Mesenchymal stem cell (in vitro differentiated cells and primary cell): ENCODE measurements around the gene PRMT3.

Experiments
- DNase-seq: peaks from one replicate; pipeline ENCODE4 v3.0.0-alpha.2; 2013
- H2AFZ ChIP-seq: one replicate; pipeline ENCODE4 v1.6.1; 2013; ENCODE audit warnings: low read depth, mild to moderate bottlenecking, control low read depth, inconsistent platforms, low read length, moderate library complexity
- H2AK5ac ChIP-seq: 2 replicates; pipeline ENCODE4 v1.6.1; 2013; ENCODE audit warnings: low read length, moderate library complexity, mild to moderate bottlenecking, inconsistent platforms; ENCODE audit not compliant: severe bottlenecking
- H2BK120ac ChIP-seq: one replicate; pipeline ENCODE4 v1.6.1; 2013; ENCODE audit warnings: low read depth, mild to moderate bottlenecking, inconsistent platforms, low read length, moderate library complexity
- H2BK12ac ChIP-seq, 2 experiments: one replicate each; pipeline ENCODE4 v1.6.1; 2013; ENCODE audit warnings: inconsistent platforms in 2 of 2, low read length in 2 of 2, mild to moderate bottlenecking in 2 of 2, moderate library complexity in 2 of 2, control low read depth in 1 of 2
- H2BK15ac ChIP-seq: one replicate; pipeline ENCODE4 v1.6.1; 2013; ENCODE audit warnings: mild to moderate bottlenecking, low read depth, inconsistent platforms; ENCODE audit not compliant: poor library complexity, severe bottlenecking
- H2BK5ac ChIP-seq: 2 replicates; pipeline ENCODE4 v1.6.1; 2013; ENCODE audit warnings: low read depth, mild to moderate bottlenecking, low read length, control low read depth, inconsistent platforms; ENCODE audit not compliant: poor library complexity, severe bottlenecking
- H3K14ac ChIP-seq, 2 experiments: one replicate each; pipeline ENCODE4 v1.6.1; 2013; ENCODE audit warnings: inconsistent platforms in 2 of 2, low read length in 2 of 2, control low read depth in 1 of 2, mild to moderate bottlenecking in 1 of 2, moderate library complexity in 1 of 2
- H3K18ac ChIP-seq, 2 experiments: one replicate each; pipeline ENCODE4 v1.6.1; 2013; ENCODE audit warnings: inconsistent platforms in 2 of 2, low read length in 2 of 2, control low read depth in 1 of 2, low read depth in 1 of 2, mild to moderate bottlenecking in 1 of 2
- H3K23ac ChIP-seq, 2 experiments: one replicate each; pipeline ENCODE4 v1.6.1; 2013; ENCODE audit warnings: inconsistent platforms in 2 of 2, low read length in 2 of 2, mild to moderate bottlenecking in 2 of 2, moderate library complexity in 2 of 2, control low read depth in 1 of 2
- H3K27ac ChIP-seq: 2 replicates; pipeline ENCODE4 v1.5.1; 2013; ENCODE audit warnings: mild to moderate bottlenecking, moderate library complexity, low read length, control low read depth, inconsistent platforms; ENCODE audit not compliant: poor library complexity, severe bottlenecking
- H3K27me3 ChIP-seq, 2 experiments: 2 replicates each; pipeline versions ENCODE4 v1.6.1 to v1.7.0; 2013; ENCODE audit warnings: low read length in 2 of 2, mild to moderate bottlenecking in 2 of 2, moderate library complexity in 2 of 2, control low read depth in 1 of 2, inconsistent platforms in 1 of 2; ENCODE audit not compliant: control insufficient read depth in 1 of 2, insufficient read depth in 1 of 2
- H3K36me3 ChIP-seq, 2 experiments: 2 replicates each; pipeline versions ENCODE4 v1.6.1 to v1.7.0; 2013; ENCODE audit warnings: low read length in 2 of 2, control low read depth in 1 of 2, inconsistent platforms in 1 of 2, low read depth in 1 of 2, mild to moderate bottlenecking in 1 of 2; ENCODE audit not compliant: insufficient read depth in 2 of 2, control insufficient read depth in 1 of 2
- H3K4ac ChIP-seq, 2 experiments: one replicate each; pipeline ENCODE4 v1.6.1; 2013; ENCODE audit warnings: inconsistent platforms in 2 of 2, low read length in 2 of 2, mild to moderate bottlenecking in 2 of 2, moderate library complexity in 2 of 2, control low read depth in 1 of 2, low read depth in 1 of 2
- H3K4me1 ChIP-seq: 2 replicates; pipeline ENCODE4 v1.6.1; 2013; ENCODE audit warnings: low read depth, low read length, control low read depth; ENCODE audit not compliant: control insufficient read depth, insufficient read depth
- H3K4me2 ChIP-seq: 2 replicates; pipeline ENCODE4 v1.6.1; 2013; ENCODE audit warnings: low read length, mild to moderate bottlenecking, inconsistent platforms; ENCODE audit not compliant: poor library complexity, severe bottlenecking
- H3K4me3 ChIP-seq, 2 experiments: 2 replicates each; pipeline versions ENCODE4 v1.5.1 to v1.7.0; 2013; ENCODE audit warnings: low read length in 2 of 2, mild to moderate bottlenecking in 2 of 2, control low read depth in 1 of 2, low read depth in 1 of 2; ENCODE audit not compliant: insufficient read depth in 1 of 2
- H3K79me1 ChIP-seq: replicated peaks from 2 replicates; pipeline ENCODE4 v1.6.1; 2013; ENCODE audit warnings: mild to moderate bottlenecking, control low read depth, low read length, inconsistent platforms; ENCODE audit not compliant: poor library complexity, severe bottlenecking
- H3K9ac ChIP-seq: 2 replicates; pipeline ENCODE4 v1.7.0; 2013; ENCODE audit warnings: mild to moderate bottlenecking, low read length, moderate library complexity
- H3K9me3 ChIP-seq: 2 replicates; pipeline ENCODE4 v1.7.0; 2013; ENCODE audit warnings: mild to moderate bottlenecking, low read length; ENCODE audit not compliant: control insufficient read depth
- H4K8ac ChIP-seq: one replicate; pipeline ENCODE4 v1.6.1; 2013; ENCODE audit warnings: inconsistent platforms, mild to moderate bottlenecking, low read length, moderate library complexity
- H4K91ac ChIP-seq: one replicate; pipeline ENCODE4 v1.6.1; 2013; ENCODE audit warnings: mild to moderate bottlenecking, low read length, inconsistent platforms
- whole genome bisulfite sequencing: methylation state at CpG from one replicate; pipeline ENCODE4 v1.1.7; 2013; ENCODE audit warnings: mixed read lengths; 5-methylcytosine and 5-hydroxymethylcytosine counted together

Gene PRMT3

GRCh38 chr11:20362481-20362880 lies 25.0 kb upstream of the PRMT3 start:
- no peak for DNase-seq
- Histone ChIP-seq H2AFZ (no peak overlapping the region), H2BK5ac (no peak overlapping the region), H4K8ac (no peak overlapping the region), H3K23ac (no peak overlapping the region), H3K18ac (no peak overlapping the region), H3K4ac (no peak overlapping the region), H2BK120ac (no peak overlapping the region), H3K79me1 (peaks cover 11% of the 10 kb centered on the region), H3K14ac (no peak overlapping the region), H3K27me3 (no peaks in the 10 kb centered on the region), H2BK15ac (no peak overlapping the region), H2AK5ac (no peak overlapping the region), H3K27ac (no peak overlapping the region), H3K4me2 (no peak overlapping the region), H4K91ac (no peak overlapping the region), H3K9me3 (no peaks in the 10 kb centered on the region), H3K9ac (no peak overlapping the region), H2BK12ac (no peak overlapping the region), H3K4me3 (no peak overlapping the region), H3K4me1 (peaks cover 14% of the 10 kb centered on the region), H3K36me3 (no peaks in the 10 kb centered on the region)
- 0% methylated on average over 1 of the region's 1 CpG for WGBS

GRCh38 chr11:20363149-20363499 lies 24.4 kb upstream of the PRMT3 start:
- H2BK120ac ChIP-seq, result no peak overlapping the region
- peaks cover 0 to under 1% of the 10 kb centered on the region in 2 experiments for H3K36me3 ChIP-seq
- H3K23ac ChIP-seq, result no peak overlapping the region
- H3K27me3 ChIP-seq, result no peaks in the 10 kb centered on the region
- no peak overlapping the region for H2BK5ac ChIP-seq
- peaks cover 11% of the 10 kb centered on the region for H3K79me1 ChIP-seq
- peak overlapping the region; percentile 79 to 90 for H3K4me3 ChIP-seq
- peak overlapping the region in 1 of 2 experiments; percentile 97 for H3K18ac ChIP-seq
- H3K4me1 ChIP-seq, result peaks cover 14% of the 10 kb centered on the region
- no peak overlapping the region for H3K14ac ChIP-seq
- H4K8ac ChIP-seq, result no peak overlapping the region
- no peaks in the 10 kb centered on the region for H3K9me3 ChIP-seq
- no peak overlapping the region for H3K27ac ChIP-seq
- peak overlapping the region; percentile 77 for H2BK15ac ChIP-seq
- peak overlapping the region in 1 of 2 experiments; percentile 22 for H3K4ac ChIP-seq
- no peak overlapping the region for H2BK12ac ChIP-seq
- H4K91ac ChIP-seq, result no peak overlapping the region
- peak overlapping the region; percentile 90 for H3K9ac ChIP-seq
- no peak overlapping the region for H2AK5ac ChIP-seq
- peak overlapping the region; percentile 86 for H2AFZ ChIP-seq
- DNase-seq, result no peak
- H3K4me2 ChIP-seq, result peak overlapping the region; percentile 96
- 82% methylated on average over 2 of the region's 2 CpGs for WGBS

- H3K9me3 ChIP-seq, result no peaks in the 10 kb centered on the region
- peak; percentile 57 for DNase-seq
- peaks cover 16% of the 10 kb centered on the region for H3K4me1 ChIP-seq
- peak within 1 kb of the TSS; percentile 91 for H2BK120ac ChIP-seq
- peak within 1 kb of the TSS; percentile 22 to 82 for H3K4ac ChIP-seq
- peak within 1 kb of the TSS in 1 of 2 experiments; percentile 70 for H3K23ac ChIP-seq
- H2AK5ac ChIP-seq, result peak within 1 kb of the TSS; percentile 75
- peak within 1 kb of the TSS; percentile 76 to 97 for H3K18ac ChIP-seq
- peak within 1 kb of the TSS; percentile 86 for H2AFZ ChIP-seq
- H3K14ac ChIP-seq, result peak within 1 kb of the TSS; percentile 37 to 90
- peak within 1 kb of the TSS; percentile 97 for H4K8ac ChIP-seq
- peaks cover 0 to 6% of the 10 kb centered on the region in 2 experiments for H3K36me3 ChIP-seq
- no peaks in the 10 kb centered on the region for H3K27me3 ChIP-seq
- H3K4me3 ChIP-seq, result peak within 1 kb of the TSS; percentile 79 to 90
- 8% methylated on average over 59 of the region's 68 CpGs for WGBS
- H3K9ac ChIP-seq, result peak within 1 kb of the TSS; percentile 90
- peak within 1 kb of the TSS; percentile 96 for H3K4me2 ChIP-seq
- H2BK15ac ChIP-seq, result peak within 1 kb of the TSS; percentile 94
- H2BK12ac ChIP-seq, result peak within 1 kb of the TSS; percentile 5 to 55
- H4K91ac ChIP-seq, result peak within 1 kb of the TSS; percentile 96
- H3K79me1 ChIP-seq, result peaks cover 11% of the 10 kb centered on the region
- no peak within 1 kb of the TSS for H3K27ac ChIP-seq
- H2BK5ac ChIP-seq, result no peak within 1 kb of the TSS
Observed at GRCh38 chr11:20363500-20364340, 23.8 kb upstream of the PRMT3 start, which contains the start of gene HTATIP2. HTATIP2 (plus strand) TSS chr11:20363714; CDS start chr11:20364238, 524 bp downstream.

GRCh38 chr11:20364341-20364792 lies 23.1 kb upstream of the PRMT3 start:
- Histone ChIP-seq H2BK15ac (no peak overlapping the region), H2BK120ac (no peak overlapping the region), H3K36me3 (peaks cover 0 to 12% of the 10 kb centered on the region in 2 experiments), H3K4ac (peak overlapping the region; percentile 22 to 35), H3K27ac (no peak overlapping the region), H3K23ac (peak overlapping the region in 1 of 2 experiments; percentile 70), H3K4me1 (peaks cover 16% of the 10 kb centered on the region), H3K14ac (no peak overlapping the region), H3K18ac (peak overlapping the region; percentile 12 to 97), H4K8ac (peak overlapping the region; percentile 79), H2AK5ac (peak overlapping the region; percentile 75), H2AFZ (no peak overlapping the region), H3K4me2 (peak overlapping the region; percentile 96), H3K27me3 (no peaks in the 10 kb centered on the region), H2BK5ac (no peak overlapping the region), H4K91ac (peak overlapping the region; percentile 44), H3K9ac (peak overlapping the region; percentile 90), H2BK12ac (peak overlapping the region; percentile 5 to 39), H3K79me1 (peaks cover 13% of the 10 kb centered on the region), H3K4me3 (peak overlapping the region in 1 of 2 experiments; percentile 79), H3K9me3 (no peaks in the 10 kb centered on the region)
- WGBS, result 60% methylated on average over 5 of the region's 6 CpGs
- DNase-seq, result no peak
